Measurements from ENCODE around the gene TEX261.
A peak's percentile ranks its signal among the peaks of the same experiment; 100 is the strongest.
"Not testable (repeated sequence)": the region's sequence is repeated elsewhere in the genome, so short reads cannot be mapped to it uniquely, and the experiment has no call there.

DNA sequence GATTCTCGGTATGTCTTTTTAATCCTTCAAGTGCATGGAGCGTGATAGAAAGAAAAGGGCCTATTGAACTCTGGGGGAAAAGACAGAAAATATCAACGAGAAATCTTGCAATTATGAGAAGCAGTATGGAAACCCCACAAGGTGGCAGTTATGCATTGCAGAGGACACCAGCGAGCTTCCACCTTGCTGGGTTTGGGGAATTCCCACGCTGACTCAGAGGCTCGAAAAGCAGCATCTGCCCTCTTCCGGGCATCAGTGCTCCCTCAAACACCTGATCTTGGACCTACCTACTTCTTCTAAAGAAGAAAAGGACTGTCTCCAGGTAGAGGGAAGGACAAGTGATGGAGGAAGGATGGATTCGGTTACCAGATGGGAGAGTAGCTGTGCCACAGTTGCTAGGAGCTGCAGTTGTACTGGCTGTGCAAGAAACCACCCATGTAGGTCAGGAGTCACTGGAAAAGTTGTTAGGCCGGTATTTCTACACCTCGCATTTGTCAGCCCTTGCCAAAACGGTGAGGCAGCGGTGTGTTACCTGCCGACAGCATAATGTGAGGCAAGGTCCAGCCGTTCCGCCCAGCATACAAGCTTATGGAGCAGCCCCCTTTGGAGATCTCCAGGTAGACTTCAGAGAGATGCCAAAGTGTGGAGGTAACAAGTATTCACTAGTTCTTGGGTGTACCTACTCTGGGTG lies 29.0 kb upstream of the TEX261 start:
- TF ChIP-seq, protein P1, sequence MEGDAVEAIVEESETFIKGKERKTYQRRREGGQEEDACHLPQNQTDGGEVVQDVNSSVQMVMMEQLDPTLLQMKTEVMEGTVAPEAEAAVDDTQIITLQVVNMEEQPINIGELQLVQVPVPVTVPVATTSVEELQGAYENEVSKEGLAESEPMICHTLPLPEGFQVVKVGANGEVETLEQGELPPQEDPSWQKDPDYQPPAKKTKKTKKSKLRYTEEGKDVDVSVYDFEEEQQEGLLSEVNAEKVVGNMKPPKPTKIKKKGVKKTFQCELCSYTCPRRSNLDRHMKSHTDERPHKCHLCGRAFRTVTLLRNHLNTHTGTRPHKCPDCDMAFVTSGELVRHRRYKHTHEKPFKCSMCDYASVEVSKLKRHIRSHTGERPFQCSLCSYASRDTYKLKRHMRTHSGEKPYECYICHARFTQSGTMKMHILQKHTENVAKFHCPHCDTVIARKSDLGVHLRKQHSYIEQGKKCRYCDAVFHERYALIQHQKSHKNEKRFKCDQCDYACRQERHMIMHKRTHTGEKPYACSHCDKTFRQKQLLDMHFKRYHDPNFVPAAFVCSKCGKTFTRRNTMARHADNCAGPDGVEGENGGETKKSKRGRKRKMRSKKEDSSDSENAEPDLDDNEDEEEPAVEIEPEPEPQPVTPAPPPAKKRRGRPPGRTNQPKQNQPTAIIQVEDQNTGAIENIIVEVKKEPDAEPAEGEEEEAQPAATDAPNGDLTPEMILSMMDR (conservative IDR thresholded peaks at IDR 0.05; ENCODE audit: low read length) = peak; percentile 70
- not testable (repeated sequence) for TF ChIP-seq EZH2phosphoT487 (IDR thresholded peaks at IDR 0.05; ENCODE audit: borderline replicate concordance, low read depth, low read length)

Measured in OCI-LY7 (cell line).